Neural cell (in vitro differentiated cells): ENCODE data around the gene NRDC. TPM values are rescaled to one million over a fixed set of nuclear protein-coding genes. Genes with fewer than 3 reads are reported as not detected.

Experiments used
- H2AFZ ChIP-seq: fragments of 200-600, 300-800 bp; sonication (generic), shearing (Covaris generic); 2 replicates; pipeline ENCODE4 v1.6.0; 2014; ENCODE audit warnings: low read depth, mild to moderate bottlenecking, antibody characterized with exemption, low read length, moderate library complexity
- H3F3A ChIP-seq: fragments of 200-600 bp; shearing (Covaris generic); 2 replicates; pipeline ENCODE4 v1.6.1; 2016; ENCODE audit warnings: mild to moderate bottlenecking, moderate library complexity, mixed read lengths, antibody characterized with exemption, low read length; ENCODE audit not compliant: insufficient read depth, poor library complexity, severe bottlenecking
- H3K27ac ChIP-seq: fragments of 200-600, 300-800 bp; sonication (generic), shearing (Covaris generic); 2 replicates; pipeline ENCODE4 v1.5.1; 2014; ENCODE audit warnings: mild to moderate bottlenecking, low read length, moderate library complexity
- H3K27me3 ChIP-seq: fragments of 300-800, 200-600 bp; sonication (generic), shearing (Covaris generic); 2 replicates; pipeline ENCODE4 v1.6.0; 2014; ENCODE audit warnings: mild to moderate bottlenecking, low read depth, low read length, moderate library complexity; ENCODE audit not compliant: insufficient read depth
- H3K36me3 ChIP-seq: fragments of 300-800, 200-600 bp; sonication (generic), shearing (Covaris generic); 2 replicates; pipeline ENCODE4 v1.5.1; 2014; ENCODE audit warnings: mild to moderate bottlenecking, antibody characterized with exemption, low read length, moderate library complexity; ENCODE audit not compliant: insufficient read depth
- H3K4me2 ChIP-seq: fragments of 300-800, 200-600 bp; sonication (generic), shearing (Covaris generic); 2 replicates; pipeline ENCODE4 v1.6.0; 2014; ENCODE audit warnings: mild to moderate bottlenecking, low read length
- H3K4me3 ChIP-seq: fragments of 300-800, 200-600 bp; sonication (generic), shearing (Covaris generic); 2 replicates; pipeline ENCODE4 v1.5.1; 2014; ENCODE audit warnings: mild to moderate bottlenecking, low read length, moderate library complexity
- H3K79me2 ChIP-seq: fragments of 200-600 bp; shearing (Covaris generic); replicated peaks from 2 replicates; pipeline ENCODE4 v1.6.0; 2014; ENCODE audit warnings: mild to moderate bottlenecking, low read length, moderate library complexity; ENCODE audit not compliant: insufficient read depth
- H3K9ac ChIP-seq: fragments of 300-800, 200-600 bp; sonication (generic), shearing (Covaris generic); 2 replicates; pipeline ENCODE4 v1.6.1; 2016; ENCODE audit warnings: mild to moderate bottlenecking, low read length, mixed read lengths
- H3K9me2 ChIP-seq: fragments of 200-600 bp; shearing (Covaris generic); 2 replicates; pipeline ENCODE4 v1.6.1; 2016; ENCODE audit warnings: mild to moderate bottlenecking, low read length, mixed read lengths; ENCODE audit not compliant: insufficient read depth
- H3K9me3 ChIP-seq: fragments of 200-600, 300-800 bp; sonication (generic), shearing (Covaris generic); 2 replicates; pipeline ENCODE4 v1.6.1; 2016; ENCODE audit warnings: mild to moderate bottlenecking, mixed run types, low read length, moderate library complexity, mixed read lengths
- H4K20me1 ChIP-seq: fragments of 200-600 bp; shearing (Covaris generic); 2 replicates; pipeline ENCODE4 v1.6.1; 2016; ENCODE audit warnings: mild to moderate bottlenecking, mixed run types; ENCODE audit not compliant: insufficient read depth
- EP300 ChIP-seq: fragments of 450-650 bp; conservative IDR thresholded peaks from 2 replicates; pipeline ENCODE4 v1.6.1; 2014; ENCODE audit warnings: antibody characterized with exemption, mild to moderate bottlenecking, moderate library complexity; ENCODE audit not compliant: poor library complexity, severe bottlenecking
- EZH2 ChIP-seq: fragments of 200-600, 300-800 bp; shearing (Covaris generic), sonication (generic); IDR thresholded peaks from 2 replicates; pipeline ENCODE4 v1.6.1; 2014; ENCODE audit warnings: antibody characterized with exemption, low read length, borderline replicate concordance, mild to moderate bottlenecking; ENCODE audit not compliant: insufficient read depth, poor library complexity, severe bottlenecking
- MXI1 ChIP-seq: fragments of 450-650 bp; conservative IDR thresholded peaks from 2 replicates; pipeline ENCODE4 v1.6.1; 2014; ENCODE audit warnings: antibody characterized with exemption, mild to moderate bottlenecking; ENCODE audit not compliant: poor library complexity, severe bottlenecking
- POLR2AphosphoS5 ChIP-seq: IDR thresholded peaks from 2 replicates; pipeline ENCODE4 v1.6.1; 2012
- RAD21 ChIP-seq: fragments of 450-650 bp; conservative IDR thresholded peaks from 2 replicates; pipeline ENCODE4 v1.6.1; 2014; ENCODE audit warnings: antibody characterized with exemption, mild to moderate bottlenecking, moderate library complexity
- SMC3 ChIP-seq: fragments of 450-650 bp; conservative IDR thresholded peaks from 2 replicates; pipeline ENCODE4 v1.6.1; 2014; ENCODE audit warnings: antibody characterized with exemption, mild to moderate bottlenecking, moderate library complexity; ENCODE audit not compliant: poor library complexity
- TAF1 ChIP-seq: IDR thresholded peaks from 2 replicates; pipeline ENCODE4 v1.6.1; 2012; ENCODE audit warnings: low read depth
- polyA plus RNA-seq: library from polyadenylated mRNA; depleted of rRNA; stranded (reverse); fragments of >200 nt; gene quantifications from 2 replicates; pipeline ENCODE4 v1.2.3, GENCODE V29; 2014
- TF ChIP-seq, protein P1 (sequence below): IDR thresholded peaks from 2 replicates; pipeline ENCODE4 v1.6.1; 2012; ENCODE audit warnings: borderline replicate concordance
- TF ChIP-seq, protein P2 (sequence below): fragments of 450-650 bp; IDR thresholded peaks from 2 replicates; pipeline ENCODE4 v1.5.1; 2014; ENCODE audit warnings: antibody characterized with exemption, mild to moderate bottlenecking, moderate library complexity; ENCODE audit not compliant: poor library complexity, severe bottlenecking

Gene NRDC
- polyA plus RNA-seq, 1 donor from 2014 or later: 114 TPM

GRCh38 chr1:51926171-51926812 lies 47.8 kb upstream of the NRDC start:
- Histone ChIP-seq H3K9me2 (no peaks in the 10 kb centered on the region), H3K9ac (no peak overlapping the region), H3K4me3 (no peak overlapping the region), H3F3A (no peaks in the 10 kb centered on the region), H3K9me3 (no peaks in the 10 kb centered on the region), H2AFZ (no peak overlapping the region), H3K27ac (no peak overlapping the region), H3K79me2 (no peaks in the 10 kb centered on the region), H4K20me1 (no peaks in the 10 kb centered on the region), H3K4me2 (no peak overlapping the region), H3K36me3 (no peaks in the 10 kb centered on the region), H3K27me3 (no peaks in the 10 kb centered on the region)
- no peak for TF ChIP-seq EP300
- no peak for TF ChIP-seq SMC3
- no peak for TF ChIP-seq MXI1
- TF ChIP-seq EZH2: no peak
- TF ChIP-seq RAD21: no peak
- no peak for TF ChIP-seq POLR2AphosphoS5
- TF ChIP-seq, protein P1, sequence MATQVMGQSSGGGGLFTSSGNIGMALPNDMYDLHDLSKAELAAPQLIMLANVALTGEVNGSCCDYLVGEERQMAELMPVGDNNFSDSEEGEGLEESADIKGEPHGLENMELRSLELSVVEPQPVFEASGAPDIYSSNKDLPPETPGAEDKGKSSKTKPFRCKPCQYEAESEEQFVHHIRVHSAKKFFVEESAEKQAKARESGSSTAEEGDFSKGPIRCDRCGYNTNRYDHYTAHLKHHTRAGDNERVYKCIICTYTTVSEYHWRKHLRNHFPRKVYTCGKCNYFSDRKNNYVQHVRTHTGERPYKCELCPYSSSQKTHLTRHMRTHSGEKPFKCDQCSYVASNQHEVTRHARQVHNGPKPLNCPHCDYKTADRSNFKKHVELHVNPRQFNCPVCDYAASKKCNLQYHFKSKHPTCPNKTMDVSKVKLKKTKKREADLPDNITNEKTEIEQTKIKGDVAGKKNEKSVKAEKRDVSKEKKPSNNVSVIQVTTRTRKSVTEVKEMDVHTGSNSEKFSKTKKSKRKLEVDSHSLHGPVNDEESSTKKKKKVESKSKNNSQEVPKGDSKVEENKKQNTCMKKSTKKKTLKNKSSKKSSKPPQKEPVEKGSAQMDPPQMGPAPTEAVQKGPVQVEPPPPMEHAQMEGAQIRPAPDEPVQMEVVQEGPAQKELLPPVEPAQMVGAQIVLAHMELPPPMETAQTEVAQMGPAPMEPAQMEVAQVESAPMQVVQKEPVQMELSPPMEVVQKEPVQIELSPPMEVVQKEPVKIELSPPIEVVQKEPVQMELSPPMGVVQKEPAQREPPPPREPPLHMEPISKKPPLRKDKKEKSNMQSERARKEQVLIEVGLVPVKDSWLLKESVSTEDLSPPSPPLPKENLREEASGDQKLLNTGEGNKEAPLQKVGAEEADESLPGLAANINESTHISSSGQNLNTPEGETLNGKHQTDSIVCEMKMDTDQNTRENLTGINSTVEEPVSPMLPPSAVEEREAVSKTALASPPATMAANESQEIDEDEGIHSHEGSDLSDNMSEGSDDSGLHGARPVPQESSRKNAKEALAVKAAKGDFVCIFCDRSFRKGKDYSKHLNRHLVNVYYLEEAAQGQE: no peak
- TF ChIP-seq, protein P2, sequence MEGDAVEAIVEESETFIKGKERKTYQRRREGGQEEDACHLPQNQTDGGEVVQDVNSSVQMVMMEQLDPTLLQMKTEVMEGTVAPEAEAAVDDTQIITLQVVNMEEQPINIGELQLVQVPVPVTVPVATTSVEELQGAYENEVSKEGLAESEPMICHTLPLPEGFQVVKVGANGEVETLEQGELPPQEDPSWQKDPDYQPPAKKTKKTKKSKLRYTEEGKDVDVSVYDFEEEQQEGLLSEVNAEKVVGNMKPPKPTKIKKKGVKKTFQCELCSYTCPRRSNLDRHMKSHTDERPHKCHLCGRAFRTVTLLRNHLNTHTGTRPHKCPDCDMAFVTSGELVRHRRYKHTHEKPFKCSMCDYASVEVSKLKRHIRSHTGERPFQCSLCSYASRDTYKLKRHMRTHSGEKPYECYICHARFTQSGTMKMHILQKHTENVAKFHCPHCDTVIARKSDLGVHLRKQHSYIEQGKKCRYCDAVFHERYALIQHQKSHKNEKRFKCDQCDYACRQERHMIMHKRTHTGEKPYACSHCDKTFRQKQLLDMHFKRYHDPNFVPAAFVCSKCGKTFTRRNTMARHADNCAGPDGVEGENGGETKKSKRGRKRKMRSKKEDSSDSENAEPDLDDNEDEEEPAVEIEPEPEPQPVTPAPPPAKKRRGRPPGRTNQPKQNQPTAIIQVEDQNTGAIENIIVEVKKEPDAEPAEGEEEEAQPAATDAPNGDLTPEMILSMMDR: no peak
- no peak for TF ChIP-seq TAF1

GRCh38 chr1:51924455-51924854 lies 45.9 kb upstream of the NRDC start:
- no peaks in the 10 kb centered on the region for H3F3A ChIP-seq
- no peaks in the 10 kb centered on the region for H3K36me3 ChIP-seq
- H3K27ac ChIP-seq: no peak overlapping the region
- no peaks in the 10 kb centered on the region for H3K79me2 ChIP-seq
- no peak overlapping the region for H3K9ac ChIP-seq
- no peaks in the 10 kb centered on the region for H3K9me2 ChIP-seq
- H3K27me3 ChIP-seq: no peaks in the 10 kb centered on the region
- no peak for TF ChIP-seq EZH2
- no peak for TF ChIP-seq RAD21
- no peak for TF ChIP-seq EP300
- TF ChIP-seq, protein P1: no peak
- no peak for TF ChIP-seq TAF1
- TF ChIP-seq SMC3: no peak
- H4K20me1 ChIP-seq: no peaks in the 10 kb centered on the region
- no peak overlapping the region for H3K4me2 ChIP-seq
- no peaks in the 10 kb centered on the region for H3K9me3 ChIP-seq
- no peak overlapping the region for H3K4me3 ChIP-seq
- no peak overlapping the region for H2AFZ ChIP-seq
